NCI-H146 (cell line): ENCODE results near the gene CLDN15.
"Not testable (repeated sequence)": the region's sequence is repeated elsewhere in the genome, so short reads cannot be mapped to it uniquely, and the experiment has no call there.

Source experiments
- DNase-seq: peaks from one replicate; lab custom pipeline; 2025; lab: John Stamatoyannopoulos, UW

The CLDN15 gene

DNA sequence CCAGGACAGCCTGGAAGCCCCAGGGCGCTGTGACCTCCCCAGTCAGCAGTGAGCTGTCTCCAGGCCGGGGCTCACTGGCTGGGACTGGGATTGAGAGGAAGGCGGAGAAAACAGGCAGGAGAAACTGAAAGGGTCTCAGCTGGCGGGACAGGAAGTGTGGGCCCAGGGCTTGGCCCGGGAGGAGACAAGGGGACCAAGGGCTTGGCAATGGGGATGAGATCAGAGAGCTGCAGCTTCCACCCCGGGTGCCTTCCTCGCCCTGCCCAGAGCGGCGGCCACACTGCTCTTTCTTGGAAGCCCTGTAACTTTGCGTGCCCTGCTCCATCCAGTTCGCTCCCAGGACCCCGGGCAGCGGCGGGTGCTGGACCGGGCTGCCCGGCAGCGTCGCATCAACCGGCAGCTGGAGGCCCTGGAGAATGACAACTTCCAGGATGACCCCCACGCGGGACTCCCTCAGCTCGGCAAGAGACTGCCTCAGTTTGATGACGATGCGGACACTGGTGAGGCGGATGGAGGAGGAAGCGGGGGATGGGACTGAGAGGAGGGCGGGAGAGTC, 15.2 kb downstream of the CLDN15 start:
- no peak for DNase-seq

DNA sequence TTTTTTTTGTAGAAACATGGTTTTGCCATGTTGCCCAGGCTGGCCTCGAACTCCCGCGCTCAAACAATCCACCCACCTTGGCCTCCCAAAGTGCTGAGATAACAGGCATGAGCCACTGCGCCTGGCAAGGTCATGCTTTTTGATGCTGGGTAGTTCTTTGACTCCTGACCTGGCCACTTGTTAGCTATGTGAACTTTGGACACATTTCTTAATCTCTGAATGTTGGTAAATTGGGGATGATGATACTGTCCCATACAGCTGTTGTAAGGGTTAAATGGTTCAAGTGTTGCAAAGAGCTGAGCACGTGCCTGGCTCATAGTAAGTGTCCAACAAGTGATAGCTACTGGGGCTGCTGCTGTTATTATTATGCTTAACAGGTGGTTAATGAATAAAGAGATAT, 17.3 kb downstream of the CLDN15 start:
- no peak for DNase-seq

DNA sequence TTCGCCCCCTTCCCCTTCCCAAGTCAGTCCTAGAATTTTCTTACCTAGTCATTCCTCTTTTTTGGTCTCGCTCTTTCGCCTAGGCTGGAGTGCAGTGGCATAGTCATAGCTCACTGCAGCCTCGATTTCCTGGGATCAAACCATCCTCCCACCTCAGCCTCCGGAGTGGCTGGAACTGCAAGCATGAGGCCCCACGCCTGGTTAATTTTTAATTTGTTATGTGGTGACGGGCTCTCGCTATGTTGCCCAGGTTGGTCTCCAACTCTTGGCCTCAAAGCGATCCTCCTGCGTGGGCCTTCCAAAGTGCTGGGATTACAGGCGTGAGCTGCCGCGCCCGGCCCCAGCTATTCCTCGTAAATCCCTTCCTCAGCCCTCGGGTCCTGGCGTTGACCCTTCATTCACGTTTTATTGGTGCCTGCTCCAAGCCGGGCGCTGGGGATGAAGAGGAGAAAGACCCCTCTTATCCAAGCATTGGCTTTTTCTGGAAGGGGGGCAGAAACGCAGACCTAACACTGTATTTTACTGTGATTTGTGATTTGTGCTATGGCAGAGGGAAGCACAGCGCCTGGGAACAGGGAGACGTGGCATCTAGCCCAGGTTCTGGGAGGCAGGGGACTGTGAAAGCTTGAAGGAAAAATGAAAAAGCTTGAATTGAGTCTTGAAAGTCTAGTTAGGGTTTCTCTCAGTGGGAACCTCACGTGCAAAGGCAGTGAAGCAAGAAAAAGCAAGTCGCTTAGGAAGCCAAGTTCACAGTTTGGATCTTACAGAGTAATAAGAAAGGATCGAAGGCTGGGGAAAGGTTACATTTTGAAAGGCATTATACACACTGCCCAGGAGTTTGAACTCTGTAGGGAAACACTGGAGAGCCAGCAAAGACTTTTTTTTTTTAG, 19.1 kb downstream of the CLDN15 start:
- DNase-seq, result no peak

DNA sequence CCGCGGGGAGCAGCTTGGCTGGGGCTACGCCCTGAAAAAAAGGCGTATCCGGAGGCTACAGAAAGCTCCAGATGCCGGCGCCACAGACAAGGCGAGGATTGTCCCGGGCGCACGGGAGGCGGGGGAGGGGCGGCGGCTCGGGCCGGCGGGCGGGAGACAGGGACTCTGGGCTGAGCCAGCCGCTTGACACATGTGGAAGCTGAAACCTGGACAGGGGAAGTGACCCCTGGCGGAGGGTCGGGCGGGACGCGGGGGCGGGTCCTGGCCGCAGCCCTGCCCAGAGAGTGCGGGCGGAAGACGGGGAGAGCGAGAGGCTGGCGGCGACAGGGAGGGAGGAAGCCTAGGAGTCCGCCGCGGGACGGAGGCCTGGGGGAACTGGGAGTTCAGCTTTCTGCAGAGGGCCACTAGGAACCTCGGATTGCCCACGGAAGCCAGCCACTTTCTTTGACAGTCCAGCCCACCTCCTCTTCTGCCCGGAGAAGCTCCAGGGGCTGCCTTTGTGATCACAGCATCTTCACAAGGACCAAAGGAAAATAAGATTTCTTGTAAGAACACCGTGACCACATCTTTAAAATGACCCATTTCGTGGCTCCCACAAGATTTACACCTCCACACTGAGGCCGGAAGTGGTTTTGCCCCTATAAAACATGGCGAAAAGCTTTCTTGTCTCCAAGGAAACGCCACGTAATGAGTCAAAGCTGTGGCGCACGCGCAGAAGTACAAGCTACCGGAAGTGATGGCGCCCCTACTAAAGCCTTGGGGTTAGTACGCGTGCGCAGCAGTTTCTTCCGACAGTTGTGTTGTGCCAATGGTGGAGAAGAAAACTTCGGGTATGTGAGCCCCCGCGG, 20.0 kb downstream of the CLDN15 start, which contains the start of the genes PLOD3 and ZNHIT1:
Gene PLOD3, minus strand, starts transcription at position 194 of the 848 bp plus-strand sequence. CDS start 307 bp downstream, outside the sequence.
Gene ZNHIT1, plus strand, starts transcription at position 778 of the 848 bp plus-strand sequence. Its CDS starts 31 bp downstream, at position 809.
- DNase-seq, result peak; percentile 97

DNA sequence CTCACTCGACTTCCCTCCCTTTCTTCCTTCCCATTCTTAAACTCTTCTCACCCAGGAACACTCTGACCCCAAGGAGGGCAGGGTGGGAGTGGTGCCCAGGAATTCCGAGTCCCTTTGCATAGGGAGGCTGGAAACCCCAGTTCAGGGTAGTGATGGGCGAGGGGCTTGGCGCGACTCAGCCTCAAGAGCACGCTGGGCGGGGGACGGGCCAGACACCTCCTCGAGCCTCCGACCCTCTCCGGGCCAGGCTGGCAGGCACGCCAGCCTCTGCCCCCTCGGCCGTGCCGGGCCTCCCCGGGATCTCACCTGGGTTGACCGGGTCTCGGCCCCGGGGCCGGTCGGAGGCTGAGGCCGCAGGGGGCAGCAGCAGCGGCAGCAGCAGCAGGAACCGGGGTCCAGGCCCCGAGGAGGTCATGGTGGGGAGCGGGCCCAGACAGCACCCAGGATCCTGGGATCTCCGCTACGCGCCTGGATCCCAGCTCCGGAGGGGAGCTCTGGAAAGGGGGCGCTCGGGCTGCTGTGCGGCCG, 20.7 kb downstream of the CLDN15 start:
- DNase-seq, result no peak

DNA sequence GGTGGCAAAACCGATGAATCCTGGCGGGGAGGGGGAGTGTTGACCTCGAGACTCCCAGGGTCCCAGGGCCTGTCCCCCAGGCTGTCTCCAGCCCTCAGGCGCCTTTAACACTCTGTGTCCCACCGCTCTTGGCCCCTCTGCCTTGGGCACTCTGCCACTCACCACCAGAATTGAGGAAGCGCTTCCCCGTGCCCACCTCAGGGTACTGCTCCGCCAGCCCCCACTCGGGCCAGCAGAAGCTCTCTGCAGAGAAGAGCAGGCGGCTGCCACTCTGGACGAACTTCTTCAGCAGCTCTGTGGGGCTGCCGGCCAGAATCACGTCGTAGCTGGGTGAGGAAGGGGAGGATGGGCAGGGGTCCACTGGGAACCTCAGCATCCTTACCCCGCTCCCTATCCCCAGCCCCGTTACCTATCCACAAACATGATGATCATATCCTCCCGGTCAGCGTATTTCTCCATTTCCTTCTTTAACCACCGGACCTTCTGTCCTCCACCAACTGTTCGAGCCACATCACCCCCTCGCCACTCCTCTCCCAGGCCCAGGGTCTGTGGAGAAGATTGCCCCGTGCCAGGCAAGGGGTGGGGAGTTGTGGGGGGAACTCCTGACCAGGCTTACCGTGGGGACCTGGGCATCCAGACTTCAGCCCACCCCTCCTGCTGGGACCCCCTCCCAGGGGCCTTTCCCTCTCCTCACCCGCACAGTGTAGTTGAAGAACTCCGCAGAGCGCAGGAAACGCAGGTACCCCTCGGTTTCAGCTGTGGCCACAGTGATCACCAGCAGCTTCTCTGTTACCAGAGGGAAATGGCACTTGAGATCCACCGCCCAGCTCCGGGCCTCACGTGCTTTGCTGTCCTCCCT, 21.4 kb downstream of the CLDN15 start:
- DNase-seq, result no peak

DNA sequence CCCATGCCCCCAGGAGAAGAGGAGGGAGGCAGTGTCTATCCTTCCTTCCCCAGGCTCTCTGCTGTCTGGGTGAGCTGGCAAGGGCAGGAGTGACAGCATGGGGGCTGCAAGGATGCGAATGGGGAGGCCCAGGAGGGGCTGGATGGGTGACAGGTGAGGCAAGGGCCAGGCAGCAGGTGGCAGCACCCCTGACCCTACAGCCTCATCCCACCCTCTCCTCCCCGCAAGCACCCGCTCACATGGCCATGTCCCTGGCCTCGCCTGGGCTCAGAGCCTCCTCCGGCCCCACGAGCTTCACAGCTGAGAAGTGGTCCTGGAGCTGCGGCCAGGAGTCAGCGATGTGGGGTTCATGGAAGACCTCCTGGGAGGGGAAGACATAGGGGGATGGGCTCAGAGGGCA, 25.6 kb downstream of the CLDN15 start:
- no peak for DNase-seq

DNA sequence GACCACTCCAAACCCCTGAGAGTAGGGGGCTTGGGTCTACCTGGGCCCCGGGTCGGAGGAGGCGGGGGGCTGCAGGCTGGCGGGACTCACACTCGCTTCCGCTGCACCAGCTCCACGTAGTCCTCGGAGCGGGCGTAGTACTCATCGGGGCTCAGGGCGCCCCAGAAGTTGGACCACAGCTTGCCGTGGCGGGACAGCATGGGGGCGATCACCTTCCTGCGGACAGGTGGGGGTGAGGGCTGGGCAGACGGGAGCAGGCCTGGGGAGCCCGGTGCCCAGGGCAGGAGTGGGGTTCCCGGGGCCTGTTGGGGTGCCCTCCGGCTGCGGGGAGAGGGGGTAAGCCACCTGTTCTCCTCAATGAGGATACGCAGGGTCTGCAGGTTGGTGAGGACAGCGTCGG, 26.1 kb downstream of the CLDN15 start:
- no peak for DNase-seq

DNA sequence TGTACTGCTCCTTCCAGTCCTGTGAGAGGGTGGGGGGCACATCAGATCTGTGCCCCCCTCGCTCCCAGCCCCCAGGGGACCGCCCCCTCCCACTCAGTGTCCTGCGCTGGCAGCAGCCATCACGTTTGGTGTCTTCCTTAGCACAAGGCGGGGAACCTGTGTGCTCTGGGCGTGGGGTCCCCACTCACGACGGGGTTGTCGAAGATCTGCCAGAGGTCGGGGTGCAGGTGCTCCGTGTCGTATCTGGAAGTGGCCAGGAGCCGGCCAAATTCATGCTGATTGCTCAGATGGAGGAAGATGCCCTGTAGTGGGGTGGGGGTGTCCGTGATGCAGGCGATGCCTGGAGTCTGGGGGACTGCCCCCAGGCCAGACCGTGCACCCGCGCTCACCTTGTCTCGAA, 27.5 kb downstream of the CLDN15 start:
- DNase-seq, result no peak

DNA sequence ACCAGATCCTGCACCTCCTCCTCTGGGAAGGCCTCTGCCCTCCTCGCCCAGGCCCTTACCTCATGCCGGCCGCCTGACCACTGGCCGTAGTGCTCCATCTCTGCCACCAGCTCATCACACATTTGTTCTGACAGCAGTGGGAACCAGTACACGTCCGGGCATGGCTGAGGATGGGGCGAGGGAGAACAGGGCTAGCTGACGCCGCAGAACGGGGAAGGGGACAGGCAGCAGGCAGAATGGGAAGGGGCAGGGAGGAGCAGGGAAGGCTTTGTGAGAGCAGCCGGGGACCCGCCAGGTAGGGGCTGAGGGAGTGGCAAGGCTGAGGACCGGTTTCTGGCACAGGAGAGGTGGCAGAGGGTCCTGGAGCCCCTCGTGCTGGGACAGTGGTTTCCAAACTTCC, 28.8 kb downstream of the CLDN15 start:
- no peak for DNase-seq

DNA sequence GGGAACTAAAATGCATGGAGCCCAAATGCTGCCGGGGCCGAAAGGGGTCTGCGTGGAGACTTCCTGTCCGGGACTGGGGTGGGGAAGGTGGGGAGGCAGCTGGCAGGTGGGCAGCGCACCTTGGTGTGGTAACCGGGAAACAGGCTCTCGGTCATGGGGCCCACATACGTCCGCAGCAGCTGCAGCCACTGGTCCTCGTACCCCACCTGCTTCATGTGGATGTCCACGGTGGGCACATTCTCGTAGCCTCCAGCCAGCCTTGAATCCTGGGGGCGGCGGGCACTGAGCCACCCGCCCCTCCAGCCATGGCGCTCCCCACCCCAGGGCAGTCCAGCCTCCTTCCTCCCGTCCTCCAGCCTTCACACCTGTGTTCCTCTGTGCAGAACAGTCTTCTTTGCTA, 30.1 kb downstream of the CLDN15 start:
- DNase-seq, result no peak

DNA sequence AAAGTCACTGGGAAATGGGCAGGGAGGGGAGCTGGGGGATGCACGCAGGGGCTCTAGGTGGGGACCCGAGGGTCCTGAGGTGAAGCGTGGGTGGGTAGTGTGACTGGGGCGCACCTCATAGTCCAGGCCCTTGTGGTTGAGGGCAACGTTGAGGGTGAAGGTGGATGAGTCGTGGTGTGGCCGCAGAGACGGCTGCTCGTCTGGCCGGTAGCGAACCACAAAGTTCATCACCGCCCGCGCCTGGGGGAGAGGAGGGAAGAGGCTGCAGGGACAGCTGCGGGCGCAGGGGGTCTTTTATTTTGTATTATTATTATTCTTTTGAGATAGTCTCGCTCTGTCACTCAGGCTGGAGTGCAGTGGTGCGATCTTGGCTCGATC, 30.9 kb downstream of the CLDN15 start:
- no peak for DNase-seq

DNA sequence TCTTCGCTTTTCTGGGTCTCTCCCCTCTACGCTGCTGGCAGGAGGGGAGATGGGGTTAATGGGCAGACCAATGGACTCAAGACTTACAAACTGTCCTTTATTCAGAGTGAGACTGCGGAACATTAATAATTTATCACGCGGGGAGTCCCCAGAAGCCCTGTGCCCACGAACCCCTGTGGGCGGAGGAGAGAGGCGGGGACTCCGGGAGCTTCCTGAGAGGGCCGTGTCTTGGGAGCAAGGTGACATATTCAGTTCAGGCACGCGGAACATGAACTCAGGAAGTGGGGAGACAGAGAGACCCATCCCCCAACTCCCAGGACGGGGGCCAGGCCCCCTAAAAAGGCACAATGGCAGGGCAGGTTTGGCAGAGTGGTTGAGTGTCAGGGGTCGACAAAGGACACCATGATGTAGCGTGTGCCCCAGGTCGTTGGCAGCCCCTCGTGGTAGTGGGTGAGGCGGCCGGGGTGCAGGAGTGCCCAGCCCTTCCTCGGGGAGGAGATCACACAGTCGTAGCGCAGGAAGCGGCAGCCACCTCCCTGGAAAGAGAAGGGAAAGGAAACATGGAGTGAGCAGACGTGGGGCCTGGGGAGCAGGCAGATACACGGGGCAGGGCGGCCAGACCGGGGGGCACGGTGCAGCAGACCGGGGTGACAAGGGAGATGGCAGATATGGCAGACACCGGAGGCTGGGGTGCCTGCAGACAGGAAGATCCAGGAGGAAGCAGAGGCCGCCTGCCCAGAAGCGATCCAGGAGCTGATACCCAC, 31.5 kb downstream of the CLDN15 start:
- no peak for DNase-seq

DNA sequence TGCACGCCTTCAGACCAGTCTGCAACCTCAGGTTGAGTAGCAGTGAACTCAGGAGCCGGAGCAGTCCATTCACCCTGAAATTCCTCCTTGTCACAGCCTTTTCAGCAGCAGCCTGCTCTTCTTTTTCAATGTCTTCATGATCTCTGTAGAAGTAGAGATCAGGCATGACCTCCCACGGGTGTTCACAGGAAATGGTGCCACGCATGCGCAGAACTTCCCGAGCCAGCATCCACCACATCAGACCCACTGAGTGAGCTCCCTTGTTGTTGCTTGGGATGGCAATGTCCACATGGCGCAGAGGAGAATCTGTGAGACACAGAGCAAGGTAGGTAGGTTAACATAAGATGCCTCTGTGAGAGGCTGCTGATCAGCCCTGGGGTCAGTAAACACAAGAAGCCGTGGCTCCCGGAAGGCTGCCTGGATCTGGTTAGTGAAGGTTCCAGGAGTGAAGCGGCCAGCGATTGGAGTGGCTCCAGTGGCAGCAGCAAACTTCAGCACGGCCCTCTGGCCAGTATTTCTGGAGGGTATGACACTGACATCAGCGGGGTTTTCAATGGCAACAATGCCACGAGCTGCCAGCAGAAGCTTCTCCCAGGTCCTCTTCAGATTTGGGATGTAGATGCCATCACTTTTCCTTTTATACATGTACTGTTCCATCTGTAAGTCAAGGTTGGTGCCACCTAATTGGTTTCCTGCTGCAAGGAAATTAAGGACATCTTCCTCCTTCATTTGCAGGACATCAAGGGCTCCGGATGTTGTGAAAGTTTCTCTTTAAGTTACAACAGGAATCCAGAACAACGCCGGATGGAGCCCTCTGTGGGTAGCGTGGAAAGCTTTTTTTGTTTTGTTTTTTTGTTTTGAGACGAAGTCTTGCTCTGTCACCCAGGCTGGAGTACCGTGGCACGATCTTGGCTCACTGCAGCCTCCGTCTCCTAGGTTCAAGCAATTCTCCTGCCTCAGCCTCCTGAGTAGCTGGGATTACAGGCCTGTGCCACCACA, 33.6 kb downstream of the CLDN15 start:
- not testable (repeated sequence) for DNase-seq

DNA sequence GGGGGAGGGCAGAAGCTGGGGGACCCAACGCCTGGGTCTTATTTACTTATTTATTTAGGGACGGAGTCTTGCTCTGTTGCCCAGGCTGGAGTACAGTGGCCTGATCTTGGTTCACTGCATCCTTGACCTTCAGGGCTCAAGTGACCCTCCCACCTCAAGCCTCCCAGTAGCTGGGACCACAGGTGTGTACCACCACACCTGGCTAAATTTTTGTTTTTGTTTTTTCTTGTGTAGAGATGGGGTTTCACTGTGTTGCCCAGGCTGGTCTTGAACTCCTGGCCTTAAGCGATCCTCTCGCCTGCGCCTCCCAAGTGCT, 35.0 kb downstream of the CLDN15 start:
- no peak for DNase-seq

DNA sequence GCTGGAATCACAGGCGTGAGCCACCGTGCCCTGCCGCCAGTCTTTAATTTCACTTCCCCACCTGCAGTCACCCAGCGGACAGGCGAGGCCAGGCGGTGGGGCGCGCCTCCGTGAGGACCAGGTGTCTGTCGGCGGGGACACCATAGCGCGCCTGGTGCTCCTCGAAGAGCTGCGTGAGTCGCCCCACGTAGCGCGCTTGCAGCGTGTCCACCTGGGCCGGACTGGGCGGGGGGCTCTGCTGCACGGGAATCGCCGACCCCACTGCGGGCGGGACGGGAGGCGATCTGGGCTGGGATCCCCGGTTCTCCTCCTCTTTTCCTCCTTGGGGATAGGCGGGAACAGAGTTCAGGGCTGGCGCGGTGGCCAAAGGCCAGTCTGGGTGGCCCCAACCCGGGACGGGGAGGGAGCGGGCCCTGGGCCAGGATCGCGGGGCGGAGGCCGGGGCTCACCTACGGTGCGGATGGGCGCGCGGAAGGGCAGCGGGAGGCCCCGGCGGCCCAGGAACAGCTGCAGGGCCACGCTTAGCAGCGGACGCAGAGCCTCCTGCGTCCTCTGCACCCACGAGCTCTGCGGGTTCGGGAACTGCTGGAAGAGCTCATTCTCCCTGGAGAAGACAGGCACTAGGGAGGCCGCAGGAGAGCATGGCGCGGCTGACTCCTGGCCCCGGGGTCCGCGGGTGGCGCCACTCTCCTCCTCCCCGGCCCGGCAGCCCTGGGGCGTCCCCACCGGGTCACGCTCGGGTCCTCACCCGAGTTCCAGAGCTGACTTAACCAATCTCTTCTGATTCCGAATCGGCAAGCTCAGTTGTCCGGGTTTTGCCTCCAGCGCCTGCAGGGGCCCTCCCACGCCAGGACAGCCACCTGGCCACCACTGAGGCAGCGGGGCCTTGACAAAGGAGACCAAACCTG, 35.7 kb downstream of the CLDN15 start:
- DNase-seq, result peak; percentile 63

DNA sequence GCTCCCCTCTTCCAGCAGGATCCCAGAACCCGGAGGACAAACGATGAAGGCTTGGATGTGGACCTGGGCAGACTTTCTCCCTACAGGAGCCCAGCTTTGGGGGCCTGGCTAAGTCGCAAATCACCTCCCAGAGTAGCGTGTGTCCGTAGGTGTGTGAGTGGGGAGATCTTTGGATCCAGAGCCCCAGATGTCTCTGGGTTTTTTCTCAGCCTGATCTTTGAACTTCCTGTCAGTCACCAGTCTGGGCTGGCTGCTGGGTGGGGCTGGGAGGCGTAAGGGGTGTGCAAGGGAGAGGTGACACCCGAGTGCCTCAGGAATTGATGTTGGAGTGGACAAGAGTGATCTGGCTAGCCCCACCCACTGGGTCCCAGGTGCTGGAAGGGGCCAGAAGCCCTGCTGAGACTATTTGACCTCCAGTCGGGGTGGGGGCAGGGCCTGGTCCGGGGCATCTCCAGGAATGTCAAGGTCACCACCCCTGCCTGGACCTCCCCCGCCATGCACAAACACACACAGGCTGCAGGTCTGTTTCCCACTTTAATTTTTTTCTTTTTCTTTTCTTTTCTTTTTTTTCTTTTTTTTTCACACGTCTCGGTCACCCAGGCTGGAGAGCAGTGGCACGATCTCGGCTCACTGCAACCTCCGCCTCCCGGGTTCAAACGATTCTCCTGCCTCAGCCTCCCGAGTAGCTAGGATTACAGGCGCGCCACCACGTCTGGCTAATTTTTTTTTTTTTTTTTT, 36.6 kb downstream of the CLDN15 start, which contains the start of gene MOGAT3:
Gene MOGAT3, minus strand, starts transcription at position 175 of the 738 bp plus-strand sequence. CDS start 182 bp downstream, outside the sequence.
- peak; percentile 18 for DNase-seq

DNA sequence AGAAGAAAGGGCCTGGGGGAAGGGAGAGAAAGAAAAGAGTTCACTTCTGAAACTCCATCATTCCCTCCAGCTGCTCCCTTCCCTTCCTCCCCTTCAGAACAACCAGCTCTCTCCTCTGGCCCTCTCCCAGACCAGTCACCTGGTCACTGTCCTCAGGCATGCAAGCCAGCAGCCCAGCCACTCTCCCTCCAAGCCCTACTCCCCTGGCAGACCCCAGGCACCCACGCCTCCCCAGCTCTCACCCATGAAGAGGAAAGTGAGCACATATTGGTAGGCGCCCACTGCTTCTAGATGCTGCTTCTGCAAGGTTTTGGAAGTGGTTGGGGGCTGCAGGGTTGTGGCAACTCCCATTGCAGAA, 37.1 kb downstream of the CLDN15 start:
- DNase-seq, result no peak
